HepG2 (cell line): ENCODE data around the gene STK11. TPM values are rescaled to one million over a fixed set of nuclear protein-coding genes. Genes with fewer than 3 reads are reported as not detected.
A peak's percentile ranks its signal among the peaks of the same experiment; 100 is the strongest.

ENCODE experiments used
- DPF2 ChIP-seq: sonication (generic); formaldehyde crosslinking; IDR thresholded peaks from 2 replicates; pipeline ENCODE4 v1.4.0; 2020; ENCODE audit warnings: mild to moderate bottlenecking, low read depth, missing genetic modification reagents, borderline replicate concordance
- KLF13 ChIP-seq: sonication (generic); formaldehyde crosslinking; IDR thresholded peaks from 2 replicates; pipeline ENCODE4 v1.4.0; 2020; ENCODE audit warnings: mild to moderate bottlenecking, missing genetic modification reagents
- RARG ChIP-seq: sonication (generic); formaldehyde crosslinking; IDR thresholded peaks from 2 replicates; pipeline ENCODE4 v1.4.0; 2020; ENCODE audit warnings: low read depth, mild to moderate bottlenecking, missing genetic modification reagents
- SALL2 ChIP-seq: sonication (generic); formaldehyde crosslinking; IDR thresholded peaks from 2 replicates; pipeline ENCODE4 v1.8.1; 2023; ENCODE audit warnings: mild to moderate bottlenecking, missing genetic modification reagents, inconsistent platforms
- SMAD3 ChIP-seq: sonication (generic); formaldehyde crosslinking; IDR thresholded peaks from 2 replicates; pipeline ENCODE4 v1.4.0; 2020; ENCODE audit warnings: missing genetic modification reagents
- SOX6 ChIP-seq, 2 experiments: fragments of 450-650 bp in 1 of 2; sonication (generic) in 1 of 2; formaldehyde crosslinking in 1 of 2; IDR thresholded peaks; 2 replicates each; pipeline versions ENCODE4 v1.4.0 to v1.6.1; 2017 to 2020; ENCODE audit warnings: antibody characterized with exemption in 1 of 2, mild to moderate bottlenecking in 1 of 2, missing genetic modification reagents in 1 of 2
- TARDBP ChIP-seq: sonication (generic); formaldehyde crosslinking; IDR thresholded peaks from 2 replicates; pipeline ENCODE4 v1.8.0; 2022; ENCODE audit warnings: mild to moderate bottlenecking, missing genetic modification reagents
- ZBTB21 ChIP-seq: sonication (generic); formaldehyde crosslinking; IDR thresholded peaks from 2 replicates; pipeline ENCODE4 v1.4.0; 2020; ENCODE audit warnings: missing genetic modification reagents
- ZNF207 ChIP-seq: fragments of 450-650 bp; IDR thresholded peaks from 2 replicates; pipeline ENCODE4 v1.6.1; 2016; ENCODE audit warnings: antibody characterized with exemption, borderline replicate concordance
- ZNF3 ChIP-seq: IDR thresholded peaks from 2 replicates; pipeline ENCODE4 v1.7.0; 2017; ENCODE audit warnings: inconsistent platforms
- ZNF329 ChIP-seq: sonication (generic); formaldehyde crosslinking; IDR thresholded peaks from 2 replicates; pipeline ENCODE4 v1.9.0; 2021; ENCODE audit warnings: low read depth, mild to moderate bottlenecking, missing genetic modification reagents
- ZNF354B ChIP-seq: sonication (generic); formaldehyde crosslinking; IDR thresholded peaks from 2 replicates; pipeline ENCODE4 v1.8.0; 2022; ENCODE audit warnings: mild to moderate bottlenecking, missing genetic modification reagents
- ZNF460 ChIP-seq: sonication (generic); formaldehyde crosslinking; IDR thresholded peaks from 2 replicates; pipeline ENCODE4 v1.5.1; 2020; ENCODE audit warnings: missing genetic modification reagents, mild to moderate bottlenecking, borderline replicate concordance
- ZNF546 ChIP-seq: sonication (generic); formaldehyde crosslinking; conservative IDR thresholded peaks from 2 replicates; pipeline ENCODE4 v1.8.1; 2023; ENCODE audit warnings: mild to moderate bottlenecking, missing genetic modification reagents
- ZNF615 ChIP-seq: sonication (generic); formaldehyde crosslinking; IDR thresholded peaks from 2 replicates; pipeline ENCODE4 v1.5.0; 2020; ENCODE audit warnings: mild to moderate bottlenecking, missing genetic modification reagents, borderline replicate concordance
- ZNF776 ChIP-seq: sonication (generic); formaldehyde crosslinking; IDR thresholded peaks from 2 replicates; pipeline ENCODE4 v1.4.0; 2020; ENCODE audit warnings: mild to moderate bottlenecking, missing genetic modification reagents
- polyA plus RNA-seq, 8 experiments: library from polyadenylated mRNA; depleted of rRNA in 3 of 8; stranded (reverse) in 7 of 8; unstranded in 1 of 8; fragments of >200 nt; fragmentation: Illumina TruSeq in 4 of 8; extraction: Trizol in 4 of 8; gene quantifications; 2 replicates each; pipeline versions ENCODE4 v1.2.1 to v1.2.3, GENCODE V29; 2011 to 2016; ENCODE audit warnings: low read depth in 4 of 8, missing spikeins in 1 of 8, mixed read lengths in 1 of 8; ENCODE audit not compliant: insufficient read depth in 1 of 8
- total RNA-seq, 5 experiments: library from RNA; depleted of rRNA; stranded (reverse); fragments of >200 nt; fragmentation: Illumina TruSeq; extraction: Trizol; gene quantifications; 2 replicates each; pipeline ENCODE4 v1.2.3, GENCODE V29; 2016; ENCODE audit warnings: low read depth in 1 of 5
- TF ChIP-seq, protein P1 (sequence below): sonication (generic); formaldehyde crosslinking; IDR thresholded peaks from 2 replicates; pipeline ENCODE4 v1.4.0; 2020; ENCODE audit warnings: missing genetic modification reagents, mild to moderate bottlenecking, borderline replicate concordance
- TF ChIP-seq, protein P2 (sequence below): sonication (generic); formaldehyde crosslinking; IDR thresholded peaks from 2 replicates; pipeline ENCODE4 v1.9.0; 2021; ENCODE audit warnings: missing genetic modification reagents, mild to moderate bottlenecking, borderline replicate concordance
- TF ChIP-seq, protein P3 (sequence below): sonication (generic); formaldehyde crosslinking; IDR thresholded peaks from 2 replicates; pipeline ENCODE4 v1.5.0; 2020; ENCODE audit warnings: mild to moderate bottlenecking, missing genetic modification reagents, moderate library complexity
- TF ChIP-seq, protein P4 (sequence below): sonication (generic); formaldehyde crosslinking; IDR thresholded peaks from 2 replicates; pipeline ENCODE4 v1.4.0; 2020; ENCODE audit warnings: missing genetic modification reagents, borderline replicate concordance

The STK11 gene
- total and polyA plus RNA-seq, 2 of the 13 experiments (the other 11 are each of a cell fraction or from before 2014, with no cell fraction given): 27.5 to 43.6 TPM

DNA sequence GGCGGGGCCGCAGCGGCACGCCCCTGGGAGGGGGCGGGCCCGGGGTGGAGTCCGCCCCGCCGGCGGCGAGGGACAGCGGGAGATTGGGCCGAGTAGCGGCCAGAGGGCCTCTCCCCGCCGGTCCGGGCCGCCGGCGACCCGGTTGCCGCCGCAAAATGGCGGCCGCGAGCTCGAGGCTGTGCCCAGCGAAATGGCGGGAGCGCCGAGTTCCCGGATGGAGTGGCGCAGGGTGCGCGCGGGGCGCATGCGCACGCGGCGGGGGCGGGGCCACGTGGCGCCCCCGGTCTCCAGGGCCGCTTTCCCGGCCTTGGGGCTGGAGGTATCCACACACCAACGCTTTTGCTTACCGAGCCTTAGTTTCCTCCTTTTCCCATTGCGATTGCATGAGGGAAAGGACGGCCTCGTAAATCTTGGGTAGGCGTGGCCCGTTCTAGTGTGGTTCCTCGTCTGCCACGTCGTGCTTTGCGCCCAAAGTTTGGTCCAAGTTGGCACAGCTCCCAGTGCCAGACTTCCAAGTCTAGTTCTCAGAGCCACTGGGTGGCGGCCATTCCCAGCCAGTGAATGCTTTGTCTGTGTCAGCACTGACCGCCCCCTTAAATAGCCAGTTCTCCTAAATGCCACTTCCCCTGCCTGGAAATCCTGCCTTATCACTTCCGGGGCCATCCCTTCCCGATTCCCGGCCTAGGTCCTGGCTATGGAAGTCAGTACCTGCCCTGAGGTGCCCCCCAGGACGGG is 64.1 kb downstream of the STK11 start (continued):
- TF ChIP-seq, protein P1, sequence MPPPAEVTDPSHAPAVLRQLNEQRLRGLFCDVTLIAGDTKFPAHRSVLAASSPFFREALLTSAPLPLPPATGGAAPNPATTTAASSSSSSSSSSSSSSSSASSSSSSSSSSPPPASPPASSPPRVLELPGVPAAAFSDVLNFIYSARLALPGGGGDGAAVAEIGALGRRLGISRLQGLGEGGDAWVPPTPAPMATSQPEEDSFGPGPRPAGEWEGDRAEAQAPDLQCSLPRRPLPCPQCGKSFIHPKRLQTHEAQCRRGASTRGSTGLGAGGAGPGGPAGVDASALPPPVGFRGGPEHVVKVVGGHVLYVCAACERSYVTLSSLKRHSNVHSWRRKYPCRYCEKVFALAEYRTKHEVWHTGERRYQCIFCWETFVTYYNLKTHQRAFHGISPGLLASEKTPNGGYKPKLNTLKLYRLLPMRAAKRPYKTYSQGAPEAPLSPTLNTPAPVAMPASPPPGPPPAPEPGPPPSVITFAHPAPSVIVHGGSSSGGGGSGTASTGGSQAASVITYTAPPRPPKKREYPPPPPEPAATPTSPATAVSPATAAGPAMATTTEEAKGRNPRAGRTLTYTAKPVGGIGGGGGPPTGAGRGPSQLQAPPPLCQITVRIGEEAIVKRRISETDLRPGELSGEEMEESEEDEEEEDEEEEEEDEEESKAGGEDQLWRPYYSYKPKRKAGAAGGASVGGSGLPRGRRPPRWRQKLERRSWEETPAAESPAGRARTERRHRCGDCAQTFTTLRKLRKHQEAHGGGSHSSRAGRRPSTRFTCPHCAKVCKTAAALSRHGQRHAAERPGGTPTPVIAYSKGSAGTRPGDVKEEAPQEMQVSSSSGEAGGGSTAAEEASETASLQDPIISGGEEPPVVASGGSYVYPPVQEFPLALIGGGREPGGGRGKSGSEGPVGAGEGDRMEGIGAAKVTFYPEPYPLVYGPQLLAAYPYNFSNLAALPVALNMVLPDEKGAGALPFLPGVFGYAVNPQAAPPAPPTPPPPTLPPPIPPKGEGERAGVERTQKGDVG: no peak
- TF ChIP-seq ZNF354B (CRISPR knock-in tag): no peak
- no peak for TF ChIP-seq DPF2 (CRISPR knock-in tag)
- TF ChIP-seq SOX6 (IDR thresholded peaks at IDR 0.05): no peak
- no peak for TF ChIP-seq SOX6 (CRISPR knock-in tag; IDR thresholded peaks at IDR 0.05)
- TF ChIP-seq SMAD3 (CRISPR knock-in tag): 0 out of 2 replicates have a peak, but pooled peaks have one; percentile 43
- TF ChIP-seq KLF13: peak; percentile 79; the same call in 1 of the 2 replicates
- no peak for TF ChIP-seq ZBTB21
- TF ChIP-seq, protein P2, sequence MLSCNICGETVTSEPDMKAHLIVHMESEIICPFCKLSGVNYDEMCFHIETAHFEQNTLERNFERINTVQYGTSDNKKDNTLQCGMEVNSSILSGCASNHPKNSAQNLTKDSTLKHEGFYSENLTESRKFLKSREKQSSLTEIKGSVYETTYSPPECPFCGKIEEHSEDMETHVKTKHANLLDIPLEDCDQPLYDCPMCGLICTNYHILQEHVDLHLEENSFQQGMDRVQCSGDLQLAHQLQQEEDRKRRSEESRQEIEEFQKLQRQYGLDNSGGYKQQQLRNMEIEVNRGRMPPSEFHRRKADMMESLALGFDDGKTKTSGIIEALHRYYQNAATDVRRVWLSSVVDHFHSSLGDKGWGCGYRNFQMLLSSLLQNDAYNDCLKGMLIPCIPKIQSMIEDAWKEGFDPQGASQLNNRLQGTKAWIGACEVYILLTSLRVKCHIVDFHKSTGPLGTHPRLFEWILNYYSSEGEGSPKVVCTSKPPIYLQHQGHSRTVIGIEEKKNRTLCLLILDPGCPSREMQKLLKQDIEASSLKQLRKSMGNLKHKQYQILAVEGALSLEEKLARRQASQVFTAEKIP: no peak
- TF ChIP-seq ZNF207: no peak
- TF ChIP-seq ZNF776 (CRISPR knock-in tag): no peak
- no peak for TF ChIP-seq ZNF3 (CRISPR knock-in tag)
- TF ChIP-seq TARDBP: no peak
- TF ChIP-seq, protein P3, sequence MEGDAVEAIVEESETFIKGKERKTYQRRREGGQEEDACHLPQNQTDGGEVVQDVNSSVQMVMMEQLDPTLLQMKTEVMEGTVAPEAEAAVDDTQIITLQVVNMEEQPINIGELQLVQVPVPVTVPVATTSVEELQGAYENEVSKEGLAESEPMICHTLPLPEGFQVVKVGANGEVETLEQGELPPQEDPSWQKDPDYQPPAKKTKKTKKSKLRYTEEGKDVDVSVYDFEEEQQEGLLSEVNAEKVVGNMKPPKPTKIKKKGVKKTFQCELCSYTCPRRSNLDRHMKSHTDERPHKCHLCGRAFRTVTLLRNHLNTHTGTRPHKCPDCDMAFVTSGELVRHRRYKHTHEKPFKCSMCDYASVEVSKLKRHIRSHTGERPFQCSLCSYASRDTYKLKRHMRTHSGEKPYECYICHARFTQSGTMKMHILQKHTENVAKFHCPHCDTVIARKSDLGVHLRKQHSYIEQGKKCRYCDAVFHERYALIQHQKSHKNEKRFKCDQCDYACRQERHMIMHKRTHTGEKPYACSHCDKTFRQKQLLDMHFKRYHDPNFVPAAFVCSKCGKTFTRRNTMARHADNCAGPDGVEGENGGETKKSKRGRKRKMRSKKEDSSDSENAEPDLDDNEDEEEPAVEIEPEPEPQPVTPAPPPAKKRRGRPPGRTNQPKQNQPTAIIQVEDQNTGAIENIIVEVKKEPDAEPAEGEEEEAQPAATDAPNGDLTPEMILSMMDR (CRISPR knock-in tag): no peak; the same call in 1 of the 2 replicates
- TF ChIP-seq SALL2: no peak; the same call in 1 of the 2 replicates
- TF ChIP-seq ZNF460: no peak
- TF ChIP-seq ZNF615: no peak
- peak; percentile 74; the same call in 1 of the 2 replicates for TF ChIP-seq ZNF546 (CRISPR knock-in tag)
- no peak; the same call in 1 of the 2 replicates for TF ChIP-seq ZNF329 (CRISPR knock-in tag)
- TF ChIP-seq RARG (CRISPR knock-in tag): no peak
- TF ChIP-seq, protein P4, sequence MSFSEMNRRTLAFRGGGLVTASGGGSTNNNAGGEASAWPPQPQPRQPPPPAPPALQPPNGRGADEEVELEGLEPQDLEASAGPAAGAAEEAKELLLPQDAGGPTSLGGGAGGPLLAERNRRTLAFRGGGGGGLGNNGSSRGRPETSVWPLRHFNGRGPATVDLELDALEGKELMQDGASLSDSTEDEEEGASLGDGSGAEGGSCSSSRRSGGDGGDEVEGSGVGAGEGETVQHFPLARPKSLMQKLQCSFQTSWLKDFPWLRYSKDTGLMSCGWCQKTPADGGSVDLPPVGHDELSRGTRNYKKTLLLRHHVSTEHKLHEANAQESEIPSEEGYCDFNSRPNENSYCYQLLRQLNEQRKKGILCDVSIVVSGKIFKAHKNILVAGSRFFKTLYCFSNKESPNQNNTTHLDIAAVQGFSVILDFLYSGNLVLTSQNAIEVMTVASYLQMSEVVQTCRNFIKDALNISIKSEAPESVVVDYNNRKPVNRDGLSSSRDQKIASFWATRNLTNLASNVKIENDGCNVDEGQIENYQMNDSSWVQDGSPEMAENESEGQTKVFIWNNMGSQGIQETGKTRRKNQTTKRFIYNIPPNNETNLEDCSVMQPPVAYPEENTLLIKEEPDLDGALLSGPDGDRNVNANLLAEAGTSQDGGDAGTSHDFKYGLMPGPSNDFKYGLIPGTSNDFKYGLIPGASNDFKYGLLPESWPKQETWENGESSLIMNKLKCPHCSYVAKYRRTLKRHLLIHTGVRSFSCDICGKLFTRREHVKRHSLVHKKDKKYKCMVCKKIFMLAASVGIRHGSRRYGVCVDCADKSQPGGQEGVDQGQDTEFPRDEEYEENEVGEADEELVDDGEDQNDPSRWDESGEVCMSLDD (CRISPR knock-in tag): no peak
